DMS 273 (cell line): ENCODE data around the gene DGKG.

ENCODE experiments used
- DNase-seq: peaks from one replicate; lab custom pipeline; 2025; ENCODE audit not compliant: unreplicated experiment; lab: John Stamatoyannopoulos, UW

Gene DGKG

DNA sequence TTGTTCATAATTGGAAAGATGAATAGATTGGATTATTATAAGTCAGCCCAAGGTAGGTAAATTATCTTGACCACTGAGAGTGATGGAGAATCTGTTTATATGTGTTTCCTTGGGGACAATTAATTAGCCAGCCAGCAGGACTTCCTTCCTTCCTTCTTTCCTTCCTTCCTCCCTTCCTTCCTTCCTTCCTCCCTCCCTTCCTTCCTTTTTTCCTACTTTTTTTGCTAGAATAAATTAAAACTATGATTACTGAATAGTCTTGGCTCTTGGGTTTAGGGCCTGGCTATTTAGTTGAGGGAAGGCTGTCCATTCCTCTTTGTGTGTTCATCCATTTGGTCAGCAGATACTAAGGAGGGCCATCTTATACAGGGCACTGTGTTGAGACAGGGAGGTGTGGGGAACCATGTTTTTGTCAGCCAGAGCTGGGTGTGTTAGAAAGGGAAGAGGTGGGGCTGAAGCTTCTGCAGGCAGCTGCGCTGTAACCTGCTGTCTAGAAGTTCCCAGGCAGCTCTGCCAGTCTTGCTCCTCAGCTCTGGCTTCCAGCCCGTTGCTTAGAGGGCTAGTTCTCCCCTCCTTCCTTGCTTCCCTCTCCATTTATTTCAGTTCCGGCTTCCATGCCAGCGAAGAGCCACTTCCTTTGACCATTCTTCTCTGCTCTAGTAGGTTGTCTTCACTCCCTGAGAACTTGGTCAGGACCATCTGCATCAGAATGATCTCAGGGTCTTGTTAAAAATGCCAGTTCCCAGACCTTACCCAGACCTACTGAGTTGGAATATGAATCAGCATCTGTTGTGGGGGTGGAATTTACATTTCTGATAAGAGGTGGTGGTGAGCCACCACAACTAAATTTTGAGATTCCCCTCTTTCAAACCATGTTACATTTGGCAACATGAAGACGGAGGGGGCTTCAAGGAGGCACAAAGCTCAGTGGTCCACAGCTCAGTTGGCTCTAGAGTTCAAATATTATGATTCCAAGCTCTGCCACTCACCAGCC, 113.9 kb downstream of the DGKG start:
- peak; percentile 83 for DNase-seq

DNA sequence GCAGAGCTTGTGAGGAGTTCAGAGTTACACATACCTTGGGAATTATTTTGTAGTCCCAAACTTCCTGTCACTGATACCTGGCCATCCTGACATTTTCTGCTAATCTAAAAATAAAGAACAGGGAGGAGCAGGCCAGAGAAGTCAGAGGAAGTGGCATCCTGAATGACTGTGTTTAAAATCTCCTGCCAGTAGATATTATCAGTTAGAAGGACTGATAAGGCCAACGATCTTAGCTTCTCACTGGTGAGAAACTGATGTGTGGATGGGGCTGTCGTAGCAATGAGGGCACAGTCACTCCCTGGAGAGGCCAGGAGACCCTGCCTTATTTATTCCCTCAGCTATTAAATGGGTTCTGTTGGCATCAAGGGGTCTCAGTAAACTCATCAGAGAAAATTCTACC, 115.1 kb downstream of the DGKG start:
- no peak for DNase-seq

DNA sequence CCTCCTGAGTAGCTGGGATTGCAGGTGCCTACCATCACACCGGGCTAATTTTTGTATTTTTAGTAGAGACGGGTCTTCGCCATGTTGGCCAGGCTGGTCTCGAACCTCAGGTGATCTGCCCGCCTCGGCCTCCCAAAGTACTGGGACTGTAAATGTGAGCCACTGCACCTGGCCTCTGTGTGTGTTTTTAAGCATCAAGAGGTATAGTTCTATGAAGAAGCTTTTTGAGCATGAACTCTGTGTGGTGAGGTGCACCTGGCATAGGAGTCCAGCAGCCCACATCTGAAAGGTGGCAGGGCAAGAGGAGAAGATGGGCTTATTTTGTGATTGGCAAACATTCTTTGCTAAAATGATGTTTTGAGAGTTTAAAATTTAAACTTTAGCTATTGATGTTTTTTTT, 118.0 kb downstream of the DGKG start:
- DNase-seq = no peak

DNA sequence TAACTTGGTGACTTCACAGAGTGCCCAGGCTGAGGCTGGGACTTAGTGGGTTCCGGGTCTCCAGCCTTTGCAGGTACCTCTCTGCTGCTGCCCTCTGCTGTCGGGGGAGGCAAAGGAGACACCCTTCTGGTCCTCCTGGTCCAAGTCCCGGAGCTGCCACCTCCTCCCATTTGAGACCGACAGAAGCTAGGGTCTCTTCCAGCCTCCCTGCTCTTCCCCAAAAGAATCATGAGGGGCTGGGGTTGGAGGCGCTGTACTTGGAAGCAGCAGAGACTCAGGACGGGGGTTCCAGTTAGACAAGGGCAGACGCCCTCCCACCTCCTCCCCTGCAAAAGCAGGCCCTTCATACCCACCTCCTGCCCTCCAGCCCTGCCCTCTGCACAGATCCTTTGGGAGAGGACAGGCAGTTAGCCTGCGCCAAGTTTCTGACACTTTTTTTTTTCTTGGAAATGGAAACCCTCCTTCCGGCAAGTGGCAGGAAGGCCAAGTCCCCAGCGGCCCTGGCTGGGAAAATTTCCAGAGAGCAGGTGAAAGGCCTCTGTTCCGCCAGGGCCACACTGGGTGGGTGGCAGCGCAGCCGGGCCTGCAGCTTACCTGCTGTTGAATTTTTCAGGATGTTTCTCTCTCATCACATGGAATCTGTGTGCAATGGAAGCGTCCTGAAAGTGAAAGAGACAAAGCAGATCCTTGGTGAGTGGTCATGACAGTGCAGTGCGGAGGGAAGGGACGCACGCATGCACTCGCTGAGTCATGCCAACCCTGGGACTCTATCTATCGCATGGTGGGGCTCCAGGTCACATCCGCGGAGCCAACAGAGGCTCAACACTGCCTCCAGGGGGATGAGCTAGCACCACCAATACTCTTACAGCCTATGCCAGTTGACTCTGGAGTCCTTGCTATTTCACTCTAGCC, 119.9 kb downstream of the DGKG start:
- peak; percentile 75 for DNase-seq

DNA sequence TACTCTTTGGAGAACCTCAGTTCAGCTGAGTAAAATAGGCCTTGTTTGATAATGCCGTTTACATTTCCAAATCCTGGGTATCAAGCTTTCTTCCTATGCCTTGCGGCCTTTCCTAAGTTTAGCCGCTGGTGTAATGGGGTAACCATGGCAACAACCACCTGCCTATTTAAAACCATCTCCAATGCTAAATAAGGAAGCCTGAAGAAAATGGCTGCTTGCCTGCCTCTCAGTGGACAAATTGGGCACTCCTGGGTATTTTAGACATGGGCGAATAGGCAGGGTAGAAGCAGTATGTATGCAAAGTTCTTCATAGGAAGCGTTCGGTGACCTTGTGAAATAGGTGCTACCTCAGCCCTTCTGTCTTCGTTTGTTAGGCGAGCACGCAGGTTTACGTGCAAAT, 122.7 kb downstream of the DGKG start:
- peak; percentile 90 for DNase-seq

DNA sequence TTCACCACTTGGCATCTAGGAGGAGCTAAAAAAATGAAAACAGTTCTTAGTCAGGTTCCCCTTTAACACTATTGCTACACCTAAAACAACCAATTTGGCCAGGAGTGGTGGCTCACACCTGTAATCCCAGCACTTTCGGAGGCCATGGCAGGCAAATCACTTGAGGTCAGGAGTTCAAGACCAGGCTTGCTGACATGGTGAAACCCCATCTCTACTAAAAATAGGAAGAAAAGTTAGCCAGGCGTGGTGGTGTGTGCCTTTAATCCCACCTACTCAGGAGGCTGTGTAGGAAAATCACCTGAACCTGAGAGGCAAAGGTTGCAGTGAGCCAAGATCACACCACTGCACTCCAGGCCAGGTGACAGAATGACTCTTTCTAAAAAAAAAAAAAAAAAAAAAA, 124.1 kb downstream of the DGKG start:
- DNase-seq = no peak

DNA sequence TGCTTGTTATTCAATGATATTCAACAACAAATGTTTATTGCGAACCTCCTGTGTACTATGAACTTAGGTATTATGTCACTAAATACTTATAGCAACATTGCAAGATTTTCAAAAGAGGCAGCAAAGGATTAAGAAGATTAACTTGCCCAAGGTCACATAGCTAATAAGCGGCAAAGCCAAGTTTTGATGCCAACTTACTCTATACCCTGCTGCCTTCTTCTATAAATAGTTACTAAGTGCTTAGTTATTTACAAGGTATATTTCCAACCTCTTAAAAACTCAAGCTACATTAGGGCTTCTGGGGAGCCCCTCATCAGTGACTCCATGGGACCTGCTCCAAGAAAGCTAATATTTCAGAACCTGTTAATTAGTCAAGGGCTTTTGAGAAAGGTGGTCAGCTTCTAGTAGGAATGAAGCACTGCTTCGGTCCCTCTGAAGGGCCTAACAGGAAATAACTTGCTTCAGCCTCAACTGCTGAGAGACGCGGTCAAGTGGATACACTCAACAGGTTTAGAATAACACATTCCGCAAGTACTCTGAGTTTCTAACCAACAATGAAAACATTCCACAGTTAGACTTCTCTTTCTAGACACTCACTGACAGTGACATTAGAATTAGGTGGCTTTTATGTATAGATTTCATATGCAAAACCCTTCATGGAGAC, 125.5 kb downstream of the DGKG start:
- no peak for DNase-seq

DNA sequence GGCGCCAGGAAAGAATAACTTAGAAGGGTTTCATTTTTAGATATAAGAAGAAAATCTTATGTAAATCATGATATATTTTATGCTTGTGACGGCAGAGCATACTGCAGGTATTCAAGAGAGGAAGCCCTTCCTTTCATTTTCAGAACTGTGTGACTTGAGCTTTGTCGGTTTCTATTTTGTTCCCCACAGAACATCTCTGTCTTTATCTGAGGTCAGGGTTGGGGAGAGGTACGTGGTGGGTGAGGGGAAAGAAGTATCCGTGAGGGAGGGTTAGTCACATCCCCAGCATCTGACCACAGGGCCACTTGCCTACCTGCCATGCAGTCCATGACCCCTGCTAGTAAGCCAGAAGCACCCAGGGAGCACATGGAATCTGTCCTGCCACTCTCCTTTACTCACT, 126.5 kb downstream of the DGKG start:
- DNase-seq = no peak

DNA sequence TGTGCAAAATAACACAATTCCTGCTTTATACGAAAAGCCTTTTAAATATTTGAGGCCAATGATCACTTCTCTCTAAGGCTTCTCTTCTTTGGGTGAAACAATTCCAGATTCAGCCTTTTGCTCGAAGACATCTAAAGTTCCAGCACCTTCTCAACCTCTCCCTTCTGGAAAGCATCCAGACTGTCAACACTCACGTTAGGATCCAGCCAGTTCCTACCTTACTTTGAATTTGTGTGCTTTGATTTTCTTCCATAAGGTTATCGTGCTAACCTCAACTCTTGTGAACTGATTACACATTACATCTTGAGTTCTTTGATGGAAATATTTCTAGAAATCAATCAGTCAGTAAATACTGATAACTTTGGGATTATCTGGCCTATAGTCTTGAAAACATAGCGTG, 127.9 kb downstream of the DGKG start:
- no peak for DNase-seq

DNA sequence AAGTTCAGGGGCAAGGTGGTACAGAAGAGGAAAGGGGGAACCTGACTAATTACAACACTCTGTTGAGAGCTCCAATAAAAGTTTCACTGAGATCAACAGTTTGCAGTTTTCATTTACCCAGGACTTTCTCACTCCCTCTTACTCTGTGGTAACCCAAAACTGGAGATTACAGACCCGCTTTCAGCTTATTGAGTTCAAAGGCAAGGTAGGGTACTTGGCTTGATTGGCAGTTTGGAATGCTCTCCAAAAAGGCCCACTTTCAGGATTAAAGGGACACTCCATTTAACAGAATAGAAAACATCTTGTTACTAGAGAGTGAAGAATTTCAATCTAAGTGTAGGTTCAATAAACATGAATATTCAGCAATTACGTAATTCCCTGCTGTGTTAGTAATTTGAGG, 135.6 kb downstream of the DGKG start:
- no peak for DNase-seq

DNA sequence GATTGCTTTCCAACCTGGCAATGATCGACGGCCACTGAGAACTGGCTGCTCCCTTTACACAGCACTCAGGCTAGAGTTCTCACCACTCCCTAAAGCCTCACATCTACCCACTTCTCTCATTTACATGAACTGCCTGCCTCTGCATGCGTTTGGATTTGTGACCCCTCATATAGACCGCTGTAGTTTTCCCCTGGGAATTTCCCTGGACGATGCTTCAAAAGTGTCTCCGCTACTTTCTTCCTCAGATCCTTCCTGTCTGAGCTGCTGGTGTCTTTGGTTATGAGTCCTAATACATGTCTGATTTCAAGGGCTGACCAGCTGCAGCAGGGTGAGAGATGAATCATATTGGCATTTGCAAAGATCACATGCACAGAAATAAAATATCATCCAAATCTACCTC, 136.4 kb downstream of the DGKG start:
- no peak for DNase-seq

DNA sequence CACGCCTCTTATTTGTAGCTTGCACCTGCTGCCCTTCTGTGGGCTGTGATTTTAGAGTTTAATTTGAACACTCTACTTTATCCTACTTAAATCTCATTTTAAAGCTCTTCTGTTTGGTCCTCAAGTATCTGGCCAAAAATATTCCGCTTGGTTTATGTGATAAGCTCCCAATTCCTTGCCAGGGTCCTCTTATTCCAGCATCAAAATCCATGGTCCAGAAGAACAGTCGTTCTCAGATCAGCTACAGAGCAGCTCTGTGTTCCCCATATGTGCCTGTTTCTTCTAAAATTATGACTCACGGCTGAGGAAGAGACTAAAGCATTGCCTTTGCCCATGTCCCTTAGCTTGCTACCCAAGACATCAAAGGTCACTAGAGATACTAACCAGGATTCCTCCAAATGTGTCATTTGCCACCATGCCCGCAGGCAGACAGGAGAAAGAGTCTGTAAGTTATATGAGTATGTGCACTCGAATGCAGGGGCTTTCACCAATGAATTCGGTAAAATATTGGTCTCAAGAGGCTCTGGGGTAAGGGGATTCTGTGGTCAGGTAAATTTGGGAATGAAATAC, 137.9 kb downstream of the DGKG start:
- no peak for DNase-seq

DNA sequence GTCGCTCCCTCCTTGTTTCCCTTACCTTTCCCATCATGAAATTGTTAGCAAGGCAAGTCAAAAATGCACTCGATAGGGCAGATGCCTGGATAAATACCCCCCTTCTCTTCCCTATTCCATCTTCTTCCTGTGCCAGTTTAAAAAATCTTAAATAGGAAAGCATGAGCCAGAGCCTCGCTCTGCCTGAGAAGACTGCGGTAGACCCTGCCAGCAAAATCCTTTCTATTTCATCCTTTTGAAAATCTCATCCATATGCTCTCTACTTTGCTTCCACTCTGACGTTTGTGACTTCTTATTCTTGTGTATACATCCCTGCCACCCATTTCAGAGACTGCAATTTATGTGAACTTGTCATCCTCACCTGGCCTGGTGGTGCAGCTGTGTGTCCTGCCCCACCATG, 138.6 kb downstream of the DGKG start:
- DNase-seq = no peak

DNA sequence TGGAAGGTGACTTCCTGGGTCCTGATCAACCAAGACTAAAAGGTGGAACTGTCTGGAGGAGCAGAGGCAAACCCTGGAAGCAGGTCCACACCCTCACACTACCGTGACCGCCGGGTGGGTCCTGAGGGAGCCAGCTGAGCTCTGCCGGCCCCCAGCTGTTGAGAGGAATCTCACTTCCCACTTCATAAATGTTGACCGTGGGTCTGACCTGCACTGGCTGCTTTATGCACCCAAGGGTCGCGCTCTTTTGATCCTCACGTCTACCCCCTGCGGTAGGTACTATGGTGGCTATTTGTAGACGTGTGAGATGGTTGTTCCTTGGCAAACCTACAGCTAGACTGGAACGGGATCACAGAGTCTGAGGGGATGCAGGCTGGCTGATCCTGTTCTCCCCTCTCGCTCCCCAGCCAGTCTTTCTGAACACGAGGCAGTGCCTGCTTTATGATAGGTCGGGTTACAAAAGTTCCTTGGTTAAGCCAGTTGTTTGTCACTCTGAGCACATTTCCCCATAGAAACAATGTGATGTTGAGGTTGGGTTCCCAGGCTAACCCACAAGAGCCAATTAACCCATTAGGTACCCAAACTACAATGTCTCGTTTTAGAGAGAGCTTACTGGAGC, 140.2 kb downstream of the DGKG start:
- DNase-seq = no peak

DNA sequence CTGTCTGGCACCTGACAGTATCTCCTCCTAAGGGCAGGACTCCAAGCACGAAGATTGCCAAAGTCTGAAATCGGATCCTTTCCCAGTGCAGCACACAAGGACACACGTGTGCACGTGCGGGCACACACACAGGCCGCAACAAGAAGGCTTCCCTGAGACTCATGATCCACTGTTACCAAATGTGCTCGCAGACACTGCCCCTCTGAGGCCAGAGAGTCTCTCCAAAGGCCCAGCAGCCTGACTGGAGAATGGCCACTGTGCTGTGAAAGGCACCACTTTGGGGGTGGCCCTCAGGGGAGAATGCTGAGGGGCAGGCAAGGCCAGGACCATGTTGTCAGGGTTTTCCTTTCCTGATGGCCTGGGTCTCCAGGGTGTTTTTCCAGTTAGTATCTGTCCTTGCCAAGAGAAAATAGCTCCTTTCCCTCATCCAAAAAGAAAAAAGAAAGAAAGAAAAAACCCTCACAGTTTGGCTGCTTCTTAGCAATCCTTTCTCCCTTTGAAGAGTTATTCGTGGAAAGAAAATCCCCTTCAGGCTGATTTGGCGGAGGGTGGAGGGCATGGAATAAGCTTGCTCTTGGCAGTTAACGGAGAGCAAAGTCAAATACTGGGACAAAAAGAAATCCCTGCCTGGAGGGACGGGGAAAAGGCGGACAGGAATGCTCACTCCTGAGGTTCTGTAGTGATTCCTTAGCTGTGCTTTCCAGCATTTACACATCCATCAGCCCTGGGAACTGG, 141.0 kb downstream of the DGKG start:
- peak; percentile 26 for DNase-seq

DNA sequence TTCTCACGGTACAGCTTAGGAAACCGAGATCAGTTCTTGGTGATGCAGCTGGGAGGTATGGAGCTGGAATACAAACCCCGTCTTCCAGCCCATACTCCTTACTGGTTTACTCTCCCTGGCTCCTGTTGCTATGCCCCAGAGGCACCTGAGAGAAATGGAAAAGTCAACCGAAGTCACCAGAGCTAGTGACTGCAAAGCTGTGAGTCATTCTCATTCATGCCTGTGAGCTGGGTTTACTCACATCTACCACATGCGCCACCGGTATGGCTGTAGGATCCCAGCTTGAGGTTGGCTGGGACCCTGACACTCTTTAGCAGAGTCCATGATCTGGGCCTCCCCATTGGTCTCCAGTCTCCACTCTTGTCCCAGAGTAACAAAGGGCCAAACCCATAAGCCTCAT, 141.7 kb downstream of the DGKG start:
- DNase-seq = no peak

DNA sequence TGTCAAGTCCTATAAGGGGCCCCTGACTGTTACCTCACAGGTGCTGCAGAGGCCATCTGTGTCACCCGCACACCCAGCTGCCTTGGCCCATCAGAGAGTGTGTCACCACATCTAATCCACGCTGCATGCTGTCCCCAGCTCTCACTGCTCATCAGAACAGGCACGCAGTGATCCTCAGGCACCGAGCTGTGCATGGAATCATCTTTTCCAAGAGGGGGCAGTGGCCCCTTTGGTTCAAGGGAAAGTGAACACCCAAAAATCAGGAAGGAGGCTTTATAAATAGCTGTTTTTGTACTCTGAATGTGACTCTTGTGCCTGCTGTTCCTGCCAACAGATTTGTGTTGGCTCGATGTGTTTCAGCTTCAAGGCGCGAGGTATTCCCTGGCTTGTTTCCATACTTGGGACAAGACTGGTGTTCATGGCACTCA, 142.8 kb downstream of the DGKG start:
- no peak for DNase-seq

DNA sequence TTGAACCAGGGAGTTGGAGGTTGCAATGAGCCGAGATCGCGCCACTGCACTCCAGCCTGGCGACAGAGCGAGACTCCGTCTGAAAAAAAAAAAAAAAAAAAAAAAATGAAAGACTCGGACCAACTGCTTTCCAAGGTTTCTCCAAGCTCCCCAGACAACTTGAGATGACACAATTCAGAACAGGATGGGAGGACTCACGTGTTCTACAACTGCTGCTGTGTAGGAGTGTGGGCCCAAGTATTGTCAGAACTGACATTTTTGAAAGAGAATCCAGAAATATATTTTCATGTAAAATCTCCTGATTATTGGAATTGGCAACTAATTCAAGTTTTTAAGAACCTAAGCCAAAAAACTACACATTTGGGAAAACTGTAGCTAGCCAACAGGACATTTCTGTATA, 143.6 kb downstream of the DGKG start:
- DNase-seq = no peak

DNA sequence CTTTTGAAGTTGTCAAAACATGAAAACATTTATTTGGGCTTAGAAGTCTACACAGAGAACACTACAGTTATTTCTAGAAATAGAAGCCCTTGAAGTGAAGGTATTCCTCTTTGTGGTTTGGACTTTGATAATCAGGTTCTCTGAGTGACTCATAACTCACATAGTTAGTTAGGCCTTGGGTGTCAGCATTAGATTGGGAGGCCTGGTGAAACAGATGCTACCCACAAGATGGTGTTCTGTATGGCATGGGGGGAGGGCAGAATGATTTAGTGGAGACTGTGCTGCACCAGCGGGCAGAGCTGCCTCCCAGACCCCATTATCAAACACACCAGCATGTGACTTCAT, 144.2 kb downstream of the DGKG start:
- DNase-seq = peak; percentile 70
